MCF 10A (cell line): ENCODE data around the gene ANLN. TPM values are rescaled to one million over a fixed set of nuclear protein-coding genes. Genes with fewer than 3 reads are reported as not detected.

Experiments used
- BruUV-seq: library from RNA; stranded (reverse); fragments of 400-500 nt; replicated peaks from 2 replicates; lab custom pipeline; 2021; lab: Mats Ljungman, UMichigan
- CTCF ChIA-PET: fragments of 300-600 bp; sonication (Branson Sonifier 250); formaldehyde crosslinking; extraction: SDS; loops from one replicate; lab custom pipeline; 2021; ENCODE audit warnings: antibody characterized with exemption, inconsistent platforms; lab: Yijun Ruan, JAX
- POLR2A ChIA-PET: fragments of 300-600, 350-650 bp; sonication (Branson Sonifier 250); formaldehyde crosslinking; extraction: SDS; loops from one replicate; lab custom pipeline; 2020; ENCODE audit warnings: antibody characterized with exemption, inconsistent platforms; lab: Yijun Ruan, JAX
- DNase-seq: peaks from one replicate; pipeline ENCODE4 v3.0.0-alpha.2; 2018; ENCODE audit not compliant: unreplicated experiment
- H3K27ac Mint-ChIP-seq: one replicate; pipeline ENCODE4 v1.8.0; 2022; ENCODE audit warnings: mild to moderate bottlenecking, low read depth, mixed read lengths; ENCODE audit not compliant: unreplicated experiment
- H3K27me3 Mint-ChIP-seq: one replicate; pipeline ENCODE4 v1.8.0; 2022; ENCODE audit warnings: mixed read lengths; ENCODE audit not compliant: insufficient read depth, unreplicated experiment
- H3K36me3 Mint-ChIP-seq: one replicate; pipeline ENCODE4 v1.8.0; 2022; ENCODE audit warnings: mild to moderate bottlenecking, moderate library complexity, mixed read lengths; ENCODE audit not compliant: insufficient read depth, unreplicated experiment
- H3K4me1 Mint-ChIP-seq: one replicate; pipeline ENCODE4 v1.8.0; 2022; ENCODE audit warnings: mixed read lengths; ENCODE audit not compliant: insufficient read depth, unreplicated experiment
- H3K4me3 Mint-ChIP-seq: one replicate; pipeline ENCODE4 v1.8.0; 2022; ENCODE audit warnings: mild to moderate bottlenecking, moderate library complexity, mixed read lengths; ENCODE audit not compliant: unreplicated experiment
- H3K9me3 Mint-ChIP-seq: one replicate; pipeline ENCODE4 v1.8.0; 2022; ENCODE audit warnings: mixed read lengths; ENCODE audit not compliant: unreplicated experiment
- CTCF ChIP-seq: fragments of 200-600 bp; IDR thresholded peaks from one replicate; pipeline ENCODE4 v1.8.0; 2022; ENCODE audit warnings: antibody characterized with exemption, mild to moderate bottlenecking; ENCODE audit not compliant: unreplicated experiment
- intact Hi-C: fragments of 100-400 bp; cut with micrococcal nuclease; formaldehyde crosslinking; loops from 2 replicates; pipeline ENCODE4 v1.14.1; 2022
- total RNA-seq: library from RNA; stranded (reverse); gene quantifications from 2 replicates; pipeline ENCODE4 v1.2.3, GENCODE V29; 2022

ANLN gene
- total RNA-seq, 1 experiment from 2014 or later = 104 TPM

DNA sequence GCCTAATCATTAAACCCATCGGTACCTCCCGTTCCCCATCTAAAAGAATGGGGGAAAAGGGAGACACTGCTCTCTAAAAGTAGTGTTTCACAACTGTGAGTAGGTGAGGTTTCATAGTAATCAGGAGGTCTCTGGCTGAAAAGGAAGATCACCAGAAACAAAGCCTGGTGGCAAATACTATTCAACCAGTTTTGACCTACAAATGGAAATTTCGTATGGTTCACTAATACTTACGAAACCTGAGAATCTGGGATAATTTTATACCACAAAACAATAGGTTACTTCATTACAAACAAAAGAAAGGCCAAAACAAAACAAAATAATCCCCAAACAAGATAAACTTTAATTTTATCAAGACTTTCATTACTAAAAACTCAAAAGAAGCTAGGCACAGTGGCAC is 28.4 kb upstream of the ANLN start:
- ChIA-PET POLR2A (interaction anchor here (0.6 to 0.9 kb wide), 2 partner anchors 28 to 469 kb away, joined by 3 to 4 read pairs; no protein-coding TSS in a partner anchor), CTCF (no interaction called here)
- H3K27ac Mint-ChIP-seq = no peak overlapping the region
- intact Hi-C loops = no loop called here
- peaks cover 17% of the 10 kb centered on the region for H3K36me3 Mint-ChIP-seq
- H3K27me3 Mint-ChIP-seq = no peaks in the 10 kb centered on the region
- no peak overlapping the region for H3K4me3 Mint-ChIP-seq
- TF ChIP-seq CTCF = no peak
- no peak for DNase-seq
- H3K4me1 Mint-ChIP-seq = no peaks in the 10 kb centered on the region
- no TSS peak for BruUV-seq
- H3K9me3 Mint-ChIP-seq = no peaks in the 10 kb centered on the region

DNA sequence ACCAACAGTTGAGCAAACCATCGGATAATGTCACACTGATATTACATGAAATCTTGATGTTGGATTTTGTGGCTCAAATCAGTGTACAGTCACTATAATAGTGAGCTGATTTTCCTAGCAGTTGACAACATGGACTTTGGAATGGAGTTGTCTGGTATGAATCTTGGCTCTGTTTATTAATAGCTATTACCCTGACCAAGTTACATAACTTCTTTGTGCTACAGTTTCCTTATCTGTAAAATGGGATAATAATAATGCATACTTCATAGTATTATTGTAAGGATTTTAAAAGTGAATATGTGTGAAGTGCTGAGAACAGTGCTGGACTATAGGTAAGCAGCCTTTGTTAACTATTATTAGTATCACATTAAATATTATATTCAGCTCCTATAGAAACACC is 26.1 kb upstream of the ANLN start:
- DNase-seq = no peak
- intact Hi-C loops = no loop called here
- H3K36me3 Mint-ChIP-seq = peaks cover 11% of the 10 kb centered on the region
- POLR2A ChIA-PET = interaction anchor here (1.4 kb wide), 1 partner anchor 51 kb away, joined by 3 read pairs; no protein-coding TSS in a partner anchor
- BruUV-seq = no TSS peak
- CTCF ChIA-PET = interaction anchor here (0.6 to 1.7 kb wide), 5 partner anchors 44 to 835 kb away, joined by 3 to 9 read pairs (median 4); no protein-coding TSS in a partner anchor
- H3K4me1 Mint-ChIP-seq = no peaks in the 10 kb centered on the region
- H3K9me3 Mint-ChIP-seq = no peaks in the 10 kb centered on the region
- no peak overlapping the region for H3K27ac Mint-ChIP-seq
- TF ChIP-seq CTCF = no peak
- no peak overlapping the region for H3K4me3 Mint-ChIP-seq
- no peaks in the 10 kb centered on the region for H3K27me3 Mint-ChIP-seq

- CTCF ChIA-PET = interaction anchor here (0.5 to 2.8 kb wide), 15 partner anchors 8 to 181 kb away, joined by 3 to 30 read pairs (median 7); partner anchors contain the start of gene ANLN
- no peak for TF ChIP-seq CTCF
Measured at GRCh38 chr7:36366005-36366717, 23.5 kb upstream of the ANLN start.

More at GRCh38 chr7:36366005-36366717, 23.5 kb upstream of the ANLN start:
- H3K9me3 Mint-ChIP-seq = no peaks in the 10 kb centered on the region
- H3K4me3 Mint-ChIP-seq = peak overlapping the region; percentile 80
- intact Hi-C loops = loop anchor here (5.0 kb wide), 1 partner anchor 66 kb away; no protein-coding TSS in a partner anchor
- H3K27ac Mint-ChIP-seq = peak overlapping the region; percentile 70
- H3K27me3 Mint-ChIP-seq = no peaks in the 10 kb centered on the region
- peaks cover 10% of the 10 kb centered on the region for H3K36me3 Mint-ChIP-seq
- POLR2A ChIA-PET = interaction anchor here (0.6 to 5.0 kb wide), 8 partner anchors 9 to 85 kb away, joined by 3 to 87 read pairs (median 5); partner anchors contain the start of gene ANLN
- no peaks in the 10 kb centered on the region for H3K4me1 Mint-ChIP-seq
- BruUV-seq = TSS peak; percentile 49
- DNase-seq = peak; percentile 2
